SK-N-SH (cell line): ENCODE data around the gene CHD6. TPM values are rescaled to one million over a fixed set of nuclear protein-coding genes. Genes with fewer than 3 reads are reported as not detected.

Experiments used
- CTCF ChIA-PET: fragments of 300-600, 350-600 bp; formaldehyde crosslinking; extraction: SDS; loops from one replicate; lab custom pipeline; 2021; lab: Yijun Ruan, JAX
- POLR2A ChIA-PET: fragments of 350-600 bp; sonication (Branson Sonifier 250); formaldehyde crosslinking; extraction: SDS; loops from one replicate; lab custom pipeline; 2020; ENCODE audit warnings: antibody characterized with exemption, inconsistent platforms; lab: Yijun Ruan, JAX
- DNase-seq: peaks from one replicate; pipeline ENCODE4 v3.0.0; 2012
- H2AFZ ChIP-seq: fragments of 200-600 bp; sonication (generic); 2 replicates; pipeline ENCODE4 v1.8.1; 2016; ENCODE audit warnings: antibody characterized with exemption, mild to moderate bottlenecking, low read depth
- H3F3A ChIP-seq: fragments of 200-600 bp; sonication (generic); replicated peaks from 2 replicates; pipeline ENCODE3; 2016; ENCODE audit warnings: antibody characterized with exemption, mild to moderate bottlenecking; ENCODE audit not compliant: insufficient read depth
- H3K27ac ChIP-seq, 2 experiments: fragments of 200-500 bp in 1 of 2; fragments of 200-600 bp in 1 of 2; sonication (Bioruptor generic) in 1 of 2; sonication (generic), shearing (Covaris generic) in 1 of 2; 2 replicates each; pipeline versions ENCODE4 v1.5.1 to v1.6.1; 2014 to 2016; ENCODE audit warnings: low read depth in 2 of 2, inconsistent platforms in 1 of 2, low read length in 1 of 2, mild to moderate bottlenecking in 1 of 2, mixed read lengths in 1 of 2
- H3K27me3 ChIP-seq: fragments of 200-600 bp; sonication (generic), shearing (Covaris generic); 2 replicates; pipeline ENCODE4 v1.6.1; 2016; ENCODE audit warnings: mixed run types; ENCODE audit not compliant: insufficient read depth
- H3K36me3 ChIP-seq, 2 experiments: fragments of 200-500 bp in 1 of 2; fragments of 200-600 bp in 1 of 2; sonication (Bioruptor generic) in 1 of 2; sonication (generic) in 1 of 2; replicated peaks in 1 of 2; 2 replicates each; pipeline versions ENCODE3 to v1.5.1; 2014 to 2016; ENCODE audit warnings: low read length in 1 of 2, mild to moderate bottlenecking in 1 of 2; ENCODE audit not compliant: insufficient read depth in 2 of 2, control insufficient read depth in 1 of 2
- H3K4me1 ChIP-seq, 2 experiments: fragments of 200-500 bp in 1 of 2; fragments of 200-600 bp in 1 of 2; sonication (Bioruptor generic) in 1 of 2; sonication (generic), shearing (Covaris generic) in 1 of 2; 2 replicates each; pipeline versions ENCODE4 v1.5.1 to v1.6.1; 2014 to 2016; ENCODE audit warnings: low read depth in 1 of 2, low read length in 1 of 2, mixed run types in 1 of 2; ENCODE audit not compliant: insufficient read depth in 2 of 2, control insufficient read depth in 1 of 2
- H3K4me2 ChIP-seq: fragments of 200-600 bp; sonication (generic), shearing (Covaris generic); 2 replicates; pipeline ENCODE4 v1.6.1; 2017; ENCODE audit warnings: mixed run types
- H3K4me3 ChIP-seq, 2 experiments: fragments of 200-500 bp in 1 of 2; fragments of 200-600 bp in 1 of 2; sonication (Bioruptor generic) in 1 of 2; sonication (generic), shearing (Covaris generic) in 1 of 2; 2 replicates each; pipeline versions ENCODE4 v1.5.1 to v1.8.1; 2014 to 2016; ENCODE audit warnings: low read depth in 2 of 2, inconsistent platforms in 1 of 2, low read length in 1 of 2, mild to moderate bottlenecking in 1 of 2, mixed read lengths in 1 of 2, moderate library complexity in 1 of 2
- H3K79me2 ChIP-seq: fragments of 200-600 bp; sonication (generic); 2 replicates; pipeline ENCODE4 v1.8.1; 2017; ENCODE audit warnings: mild to moderate bottlenecking; ENCODE audit not compliant: insufficient read depth
- H3K9ac ChIP-seq: fragments of 200-600 bp; sonication (generic); 2 replicates; pipeline ENCODE4 v1.6.1; 2017; ENCODE audit warnings: mixed run types
- H3K9me2 ChIP-seq: fragments of 200-600 bp; sonication (generic); 2 replicates; pipeline ENCODE4 v1.6.1; 2017; ENCODE audit warnings: mixed run types
- H3K9me3 ChIP-seq: fragments of 200-600 bp; sonication (generic); 2 replicates; pipeline ENCODE4 v1.6.1; 2017; ENCODE audit warnings: mixed run types, mild to moderate bottlenecking, moderate library complexity
- H4K20me1 ChIP-seq: fragments of 200-600 bp; sonication (generic); 2 replicates; pipeline ENCODE4 v1.6.1; 2017; ENCODE audit warnings: mild to moderate bottlenecking, mixed run types; ENCODE audit not compliant: insufficient read depth
- EZH2phosphoT487 ChIP-seq: fragments of 200-600 bp; sonication (generic); IDR thresholded peaks from 2 replicates; pipeline ENCODE4 v1.6.1; 2017; ENCODE audit warnings: low read depth, mixed run types, mild to moderate bottlenecking, antibody characterized with exemption, moderate library complexity, borderline replicate concordance
- FOXM1 ChIP-seq: IDR thresholded peaks from 2 replicates; pipeline ENCODE4 v1.4.0; 2012; ENCODE audit warnings: low read depth, mild to moderate bottlenecking
- GATA2 ChIP-seq: sonication (generic); formaldehyde crosslinking; IDR thresholded peaks from 2 replicates; pipeline ENCODE4 v1.5.0; 2020; ENCODE audit warnings: mild to moderate bottlenecking, missing genetic modification reagents
- IRF3 ChIP-seq: fragments of 150-350 bp; IDR thresholded peaks from 2 replicates; pipeline ENCODE4 v1.6.1; 2016; ENCODE audit warnings: mild to moderate bottlenecking, low read depth, low read length
- JUND ChIP-seq: IDR thresholded peaks from 2 replicates; pipeline ENCODE4 v1.4.0; 2012
- MXI1 ChIP-seq: IDR thresholded peaks from 2 replicates; pipeline ENCODE4 v1.6.1; 2012; ENCODE audit warnings: mild to moderate bottlenecking, low read depth, low read length, improper control_type of control experiment
- NFIC ChIP-seq: IDR thresholded peaks from 2 replicates; pipeline ENCODE4 v1.4.0; 2012; ENCODE audit warnings: borderline replicate concordance
- POLR2AphosphoS5 ChIP-seq: IDR thresholded peaks from 2 replicates; pipeline ENCODE4 v1.6.1; 2012; ENCODE audit warnings: low read depth, low read length
- REST ChIP-seq: IDR thresholded peaks from 2 replicates; pipeline ENCODE4 v1.6.1; 2012; ENCODE audit warnings: mild to moderate bottlenecking, low read depth, low read length, moderate library complexity
- SMC3 ChIP-seq: IDR thresholded peaks from 2 replicates; pipeline ENCODE4 v1.6.1; 2012; ENCODE audit warnings: low read depth, low read length, improper control_type of control experiment
- TCF12 ChIP-seq: IDR thresholded peaks from 2 replicates; pipeline ENCODE4 v1.4.0; 2012
- USF1 ChIP-seq: IDR thresholded peaks from 2 replicates; pipeline ENCODE4 v1.4.0; 2012; ENCODE audit warnings: low read depth, borderline replicate concordance
- YY1 ChIP-seq: IDR thresholded peaks from 2 replicates; pipeline ENCODE4 v1.4.0; 2012; ENCODE audit warnings: low read depth, mild to moderate bottlenecking
- ZBTB33 ChIP-seq: IDR thresholded peaks from 2 replicates; pipeline ENCODE4 v1.4.0; 2012; ENCODE audit warnings: low read depth, borderline replicate concordance
- WGBS: methylation state at CpG from one replicate; pipeline ENCODE4 v1.1.6; 2017; ENCODE audit warnings: low lambda C conversion rate; 5-methylcytosine and 5-hydroxymethylcytosine counted together
- polyA plus RNA-seq, 3 experiments: library from polyadenylated mRNA; depleted of rRNA; stranded (reverse); fragments of >200 nt; gene quantifications; 2 replicates each; pipeline ENCODE4 v1.2.3, GENCODE V29; 2012

CHD6 gene
- polyA plus RNA-seq, 1 of the 3 experiments (the other 2 are of a cell fraction): 7.1 TPM

GRCh38 chr20:41390889-41391288 is 227.3 kb downstream of the CHD6 start:
- no peak overlapping the region for H2AFZ ChIP-seq
- ChIA-PET POLR2A (no interaction called here), CTCF (interaction anchor here (1.0 kb wide), 1 partner anchor 51 kb away, joined by 4 read pairs; no protein-coding TSS in a partner anchor)
- H3K27ac ChIP-seq: no peak overlapping the region
- 95% methylated on average over 3 of the region's 3 CpGs for WGBS
- no peak overlapping the region for H3K4me3 ChIP-seq
- TF ChIP-seq MXI1: no peak
- no peak for TF ChIP-seq NFIC
- TF ChIP-seq JUND: no peak
- TF ChIP-seq ZBTB33: no peak
- no peak for TF ChIP-seq REST
- TF ChIP-seq SMC3: no peak
- no peak for TF ChIP-seq YY1
- no peak for TF ChIP-seq IRF3
- TF ChIP-seq GATA2: no peak
- TF ChIP-seq TCF12: no peak
- no peak for TF ChIP-seq EZH2phosphoT487
- no peak for TF ChIP-seq FOXM1
- no peak for TF ChIP-seq USF1
- no peak for TF ChIP-seq POLR2AphosphoS5
- H3K79me2 ChIP-seq: no peaks in the 10 kb centered on the region
- no peaks in the 10 kb centered on the region for H3F3A ChIP-seq
- H3K4me2 ChIP-seq: no peak overlapping the region
- no peaks in the 10 kb centered on the region for H3K36me3 ChIP-seq
- H3K9me3 ChIP-seq: no peaks in the 10 kb centered on the region
- peaks cover 0 to 38% of the 10 kb centered on the region in 2 experiments; a peak in 1 of 4 replicates for H3K4me1 ChIP-seq
- no peak for DNase-seq
- no peaks in the 10 kb centered on the region for H3K9me2 ChIP-seq
- no peaks in the 10 kb centered on the region for H4K20me1 ChIP-seq
- no peak overlapping the region for H3K9ac ChIP-seq
- H3K27me3 ChIP-seq: no peaks in the 10 kb centered on the region; the same call in 1 of the 2 replicates
